ENCODE data around the gene GNG4. TPM values are rescaled to one million over a fixed set of nuclear protein-coding genes. Genes with fewer than 3 reads are reported as not detected.
"Not testable (repeated sequence)": the region's sequence is repeated elsewhere in the genome, so short reads cannot be mapped to it uniquely, and the experiment has no call there.

GNG4 gene
- total and polyA plus RNA-seq, 12 donors: 0.22 to 25.8 (median 3.8) TPM; not detected in 2

GRCh38 chr1:235622936-235623779, 26.4 kb downstream of the GNG4 start:
- Histone ChIP-seq H3K27ac (no peak overlapping the region), H3K4me1 (replicated peaks in 1 of 2) (peaks cover 0 to 4% of the 10 kb centered on the region in 2 donors), H3K9me3 (replicated peaks in 1 of 3) (no peaks in the 10 kb centered on the region), H3K27me3 (no peaks in the 10 kb centered on the region), H3K4me3 (no peak overlapping the region), H3K36me3 (replicated peaks in 1 of 2) (no peaks in the 10 kb centered on the region)
- intact Hi-C loops (cut with DNase I): no loop called here
- WGBS, 4 donors: 79 to 81% (median 81%) methylated on average over 18 of the region's 18 CpGs
- DNase-seq: no peak
- TF ChIP-seq, protein P1, sequence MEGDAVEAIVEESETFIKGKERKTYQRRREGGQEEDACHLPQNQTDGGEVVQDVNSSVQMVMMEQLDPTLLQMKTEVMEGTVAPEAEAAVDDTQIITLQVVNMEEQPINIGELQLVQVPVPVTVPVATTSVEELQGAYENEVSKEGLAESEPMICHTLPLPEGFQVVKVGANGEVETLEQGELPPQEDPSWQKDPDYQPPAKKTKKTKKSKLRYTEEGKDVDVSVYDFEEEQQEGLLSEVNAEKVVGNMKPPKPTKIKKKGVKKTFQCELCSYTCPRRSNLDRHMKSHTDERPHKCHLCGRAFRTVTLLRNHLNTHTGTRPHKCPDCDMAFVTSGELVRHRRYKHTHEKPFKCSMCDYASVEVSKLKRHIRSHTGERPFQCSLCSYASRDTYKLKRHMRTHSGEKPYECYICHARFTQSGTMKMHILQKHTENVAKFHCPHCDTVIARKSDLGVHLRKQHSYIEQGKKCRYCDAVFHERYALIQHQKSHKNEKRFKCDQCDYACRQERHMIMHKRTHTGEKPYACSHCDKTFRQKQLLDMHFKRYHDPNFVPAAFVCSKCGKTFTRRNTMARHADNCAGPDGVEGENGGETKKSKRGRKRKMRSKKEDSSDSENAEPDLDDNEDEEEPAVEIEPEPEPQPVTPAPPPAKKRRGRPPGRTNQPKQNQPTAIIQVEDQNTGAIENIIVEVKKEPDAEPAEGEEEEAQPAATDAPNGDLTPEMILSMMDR (IDR thresholded peaks at IDR 0.05): no peak
- no peak for TF ChIP-seq POLR2A (IDR thresholded peaks at IDR 0.05)

GRCh38 chr1:235619149-235619548, 30.4 kb downstream of the GNG4 start:
- WGBS, 4 donors: 66 to 71% (median 69%) methylated on average over 2 of the region's 2 CpGs
- H3K9me3 ChIP-seq (replicated peaks in 1 of 3); H3K4me1 ChIP-seq (replicated peaks in 1 of 2); H3K27ac ChIP-seq; intact Hi-C loops (cut with DNase I); H3K27me3 ChIP-seq; H3K4me3 ChIP-seq; H3K36me3 ChIP-seq (replicated peaks in 1 of 2): not testable (repeated sequence)
- DNase-seq: peak in 1 of 7 donors; percentile 27

DNA sequence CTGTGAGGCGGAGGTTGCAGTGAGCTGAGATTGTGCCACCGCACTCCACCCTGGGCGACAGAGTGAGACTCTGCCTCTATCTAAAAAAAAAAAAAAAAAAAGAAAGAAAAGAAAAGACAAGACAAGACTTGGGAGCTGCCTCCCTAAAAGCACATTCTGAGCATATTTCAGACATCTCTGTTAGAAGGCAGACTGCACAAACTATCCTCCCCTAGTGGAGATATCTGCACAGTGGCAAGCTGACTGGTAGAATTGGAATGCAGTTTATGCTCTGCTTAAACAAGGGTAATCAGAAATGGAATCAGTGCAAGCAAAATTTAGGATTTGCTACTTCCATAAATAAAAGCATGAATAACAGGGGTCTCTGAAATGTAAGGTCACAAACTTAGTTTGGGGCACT, 31.8 kb downstream of the GNG4 start:
- no peaks in the 10 kb centered on the region for H3K27me3 ChIP-seq
- H3K4me3 ChIP-seq: no peak overlapping the region
- H3K9me3 ChIP-seq (replicated peaks in 1 of 3): no peaks in the 10 kb centered on the region
- no peaks in the 10 kb centered on the region for H3K4me1 ChIP-seq (replicated peaks in 1 of 2)
- TF ChIP-seq, protein P1 (IDR thresholded peaks at IDR 0.05): peak in 1 of 6 experiments; percentile 11
- no peak for TF ChIP-seq POLR2A (IDR thresholded peaks at IDR 0.05)
- WGBS, 4 donors: 90 to 99% (median 96%) methylated on average over 3 of the region's 3 CpGs
- no peak overlapping the region for H3K27ac ChIP-seq
- no peaks in the 10 kb centered on the region for H3K36me3 ChIP-seq (replicated peaks in 1 of 2)
- intact Hi-C loops (cut with DNase I): no loop called here
- DNase-seq: no peak

- Histone ChIP-seq H3K9me3 (replicated peaks in 1 of 3) (no peaks in the 10 kb centered on the region), H3K27me3 (no peaks in the 10 kb centered on the region), H3K36me3 (replicated peaks in 1 of 2) (no peaks in the 10 kb centered on the region), H3K27ac (no peak overlapping the region), H3K4me3 (no peak overlapping the region), H3K4me1 (replicated peaks in 1 of 2) (no peaks in the 10 kb centered on the region)
- intact Hi-C loops (cut with DNase I): no loop called here
- TF ChIP-seq, protein P1 (IDR thresholded peaks at IDR 0.05): no peak
- TF ChIP-seq POLR2A (IDR thresholded peaks at IDR 0.05): no peak
- 78 to 88% (median 85%) methylated on average over 3 of the region's 3 CpGs for WGBS, 4 donors
- DNase-seq: no peak
Measured at GRCh38 chr1:235617140-235617539, 32.4 kb downstream of the GNG4 start.

All from adrenal gland (tissue), 12 donors.